ENCODE measurements around the gene B2M.

Gene B2M

DNA sequence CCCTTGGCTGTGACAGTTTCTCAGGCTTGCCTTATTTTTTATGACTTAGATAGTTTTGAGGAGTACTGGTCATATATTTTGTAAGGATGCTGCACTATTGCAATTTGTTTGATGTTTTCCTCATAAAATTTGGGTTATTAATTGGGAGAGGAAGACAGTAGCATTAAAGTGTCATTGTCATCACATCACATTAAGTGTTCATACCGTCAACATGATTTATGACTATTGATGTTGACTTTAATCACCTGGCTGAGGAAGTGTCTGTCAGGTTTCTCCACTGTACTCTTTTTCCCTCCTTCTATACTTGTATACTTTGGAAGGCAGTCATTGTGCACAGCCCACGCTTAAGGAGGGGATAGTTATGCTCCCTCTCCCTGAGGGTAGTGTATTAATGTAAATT, 51.9 kb downstream of the B2M start:
- FAIRE-seq = no peak
- DNase-seq (ENCODE audit: extremely low spot score, insufficient read length, low read depth) = no peak

DNA sequence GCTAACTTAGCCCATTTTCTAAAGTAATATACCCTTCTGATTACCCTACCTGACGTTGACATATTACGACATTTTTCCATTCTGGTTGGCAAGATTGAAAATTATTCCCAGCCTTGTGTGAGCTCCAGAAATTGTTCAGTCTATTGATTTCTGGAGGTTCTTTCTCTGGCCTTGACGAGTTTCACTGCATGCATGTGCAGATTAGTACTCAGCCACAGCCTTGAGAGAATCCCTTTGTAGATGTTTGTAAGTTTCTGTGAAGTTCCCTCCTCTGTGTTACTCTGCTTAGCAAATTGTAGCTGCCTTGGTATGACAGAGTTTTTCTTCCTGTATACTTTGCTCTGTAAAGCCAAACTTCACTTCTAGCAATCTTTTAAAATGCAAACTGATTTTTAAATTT, 52.5 kb downstream of the B2M start:
- FAIRE-seq = no peak
- DNase-seq (ENCODE audit: extremely low spot score, insufficient read length, low read depth) = no peak

DNA sequence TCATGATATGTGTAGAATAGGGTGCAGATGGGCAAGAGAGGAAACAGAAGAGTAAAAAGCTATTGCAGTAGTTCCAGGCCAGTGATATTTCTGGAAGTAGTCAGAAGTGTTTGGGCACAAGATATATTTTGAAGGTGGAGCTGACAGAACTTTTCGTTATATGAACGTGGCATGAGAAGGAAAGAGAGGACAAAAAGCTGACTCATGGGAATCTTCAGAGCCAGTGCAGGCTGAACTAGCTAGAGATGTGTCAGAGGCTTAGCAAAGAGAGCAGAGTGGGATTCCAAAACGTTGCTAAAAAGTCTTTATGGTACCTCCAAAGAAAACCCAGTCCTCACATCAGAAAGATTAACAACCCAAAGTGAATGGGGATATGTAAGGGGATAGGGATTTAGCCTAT, 53.7 kb downstream of the B2M start:
- no peak for FAIRE-seq
- DNase-seq (ENCODE audit: extremely low spot score, insufficient read length, low read depth) = no peak

Measured in GM18507 (cell line).